ENCODE data around the gene SWSAP1.

Gene SWSAP1

GRCh38 chr19:11361771-11362731 lies 12.4 kb upstream of the SWSAP1 start:
- DNase-seq (ENCODE audit: low read depth): no peak
- no peak overlapping the region for H3K4me3 ChIP-seq (ENCODE audit: control insufficient read depth, low read depth, low read length)
- TF ChIP-seq, protein P1, sequence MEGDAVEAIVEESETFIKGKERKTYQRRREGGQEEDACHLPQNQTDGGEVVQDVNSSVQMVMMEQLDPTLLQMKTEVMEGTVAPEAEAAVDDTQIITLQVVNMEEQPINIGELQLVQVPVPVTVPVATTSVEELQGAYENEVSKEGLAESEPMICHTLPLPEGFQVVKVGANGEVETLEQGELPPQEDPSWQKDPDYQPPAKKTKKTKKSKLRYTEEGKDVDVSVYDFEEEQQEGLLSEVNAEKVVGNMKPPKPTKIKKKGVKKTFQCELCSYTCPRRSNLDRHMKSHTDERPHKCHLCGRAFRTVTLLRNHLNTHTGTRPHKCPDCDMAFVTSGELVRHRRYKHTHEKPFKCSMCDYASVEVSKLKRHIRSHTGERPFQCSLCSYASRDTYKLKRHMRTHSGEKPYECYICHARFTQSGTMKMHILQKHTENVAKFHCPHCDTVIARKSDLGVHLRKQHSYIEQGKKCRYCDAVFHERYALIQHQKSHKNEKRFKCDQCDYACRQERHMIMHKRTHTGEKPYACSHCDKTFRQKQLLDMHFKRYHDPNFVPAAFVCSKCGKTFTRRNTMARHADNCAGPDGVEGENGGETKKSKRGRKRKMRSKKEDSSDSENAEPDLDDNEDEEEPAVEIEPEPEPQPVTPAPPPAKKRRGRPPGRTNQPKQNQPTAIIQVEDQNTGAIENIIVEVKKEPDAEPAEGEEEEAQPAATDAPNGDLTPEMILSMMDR (IDR thresholded peaks at IDR 0.05; ENCODE audit: control insufficient read depth, insufficient read depth, low read depth, low read length, missing control alignments): no peak

DNA sequence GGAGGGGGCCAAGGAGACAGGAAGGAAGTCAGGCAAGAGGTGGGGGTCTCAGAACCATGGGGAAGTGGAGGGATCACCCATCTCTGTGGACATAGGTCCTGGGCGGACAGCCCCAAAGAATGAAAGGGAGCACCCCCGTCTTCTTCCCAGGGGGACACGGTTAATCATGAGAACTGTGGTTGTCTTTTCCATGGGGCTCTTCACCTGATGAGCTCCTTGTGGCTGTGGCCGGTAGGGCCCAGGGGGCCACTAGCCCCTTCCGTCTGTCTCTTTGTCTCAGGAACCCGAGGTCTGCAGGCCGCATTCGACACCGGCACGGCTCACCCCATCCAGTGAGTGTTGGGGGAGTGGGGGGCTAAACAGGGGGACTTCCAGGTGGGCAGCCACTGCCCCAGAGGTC lies 10.6 kb upstream of the SWSAP1 start:
- H3K4me3 ChIP-seq (ENCODE audit: control insufficient read depth, low read depth, low read length): no peak overlapping the region
- TF ChIP-seq, protein P1 (IDR thresholded peaks at IDR 0.05; ENCODE audit: control insufficient read depth, insufficient read depth, low read depth, low read length, missing control alignments): no peak
- no peak for DNase-seq (ENCODE audit: low read depth)

- H3K4me3 ChIP-seq (ENCODE audit: control insufficient read depth, low read depth, low read length): no peak overlapping the region
- TF ChIP-seq, protein P1 (IDR thresholded peaks at IDR 0.05; ENCODE audit: control insufficient read depth, insufficient read depth, low read depth, low read length, missing control alignments): no peak
- no peak for DNase-seq (ENCODE audit: low read depth)
Measured at GRCh38 chr19:11364296-11364904, 10.1 kb upstream of the SWSAP1 start.

DNA sequence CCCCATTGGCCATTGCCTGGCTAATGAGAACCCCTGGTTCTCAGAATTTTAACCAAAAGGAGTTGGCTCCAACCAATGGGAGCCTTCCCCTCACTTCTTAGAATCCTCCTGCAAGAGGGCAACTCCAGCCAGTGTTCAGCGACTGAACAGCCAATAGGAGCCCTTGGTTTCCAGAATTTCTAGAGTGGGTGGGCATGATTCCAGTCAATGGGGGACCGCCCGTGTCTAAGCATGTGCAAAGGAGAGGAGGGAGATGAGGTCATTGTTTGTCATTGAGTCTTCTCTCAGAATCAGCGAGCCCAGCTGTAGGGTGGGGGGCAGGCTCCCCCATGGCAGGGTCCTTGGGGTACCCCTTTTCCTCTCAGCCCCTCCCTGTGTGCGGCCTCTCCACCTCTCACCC lies 9.5 kb upstream of the SWSAP1 start:
- TF ChIP-seq, protein P1 (IDR thresholded peaks at IDR 0.05; ENCODE audit: control insufficient read depth, insufficient read depth, low read depth, low read length, missing control alignments): no peak
- DNase-seq (ENCODE audit: low read depth): no peak
- no peak overlapping the region for H3K4me3 ChIP-seq (ENCODE audit: control insufficient read depth, low read depth, low read length)

GRCh38 chr19:11365557-11366117 lies 8.8 kb upstream of the SWSAP1 start:
- no peak for DNase-seq (ENCODE audit: low read depth)
- TF ChIP-seq, protein P1 (IDR thresholded peaks at IDR 0.05; ENCODE audit: control insufficient read depth, insufficient read depth, low read depth, low read length, missing control alignments): no peak
- H3K4me3 ChIP-seq (ENCODE audit: control insufficient read depth, low read depth, low read length): no peak overlapping the region

- TF ChIP-seq, protein P1 (IDR thresholded peaks at IDR 0.05; ENCODE audit: control insufficient read depth, insufficient read depth, low read depth, low read length, missing control alignments): no peak
Measured at GRCh38 chr19:11367528-11367927, 6.9 kb upstream of the SWSAP1 start.

More at GRCh38 chr19:11367528-11367927, 6.9 kb upstream of the SWSAP1 start:
- H3K4me3 ChIP-seq (ENCODE audit: control insufficient read depth, low read depth, low read length): no peak overlapping the region
- no peak for DNase-seq (ENCODE audit: low read depth)
